Mucosa of descending colon (tissue), 3 donors: Measurements from ENCODE around the gene MARK2. TPM values are rescaled to one million over a fixed set of nuclear protein-coding genes. Genes with fewer than 3 reads are reported as not detected.
A peak's percentile ranks its signal among the peaks of the same experiment; 100 is the strongest.
"Not testable (repeated sequence)": the region's sequence is repeated elsewhere in the genome, so short reads cannot be mapped to it uniquely, and the experiment has no call there.

ENCODE experiments used
- ATAC-seq: fragments of 200-7000 bp; cut with Tn5 transposase; one replicate; pipeline ENCODE4 v1.9.1; 2020; ENCODE audit warnings: mild to moderate bottlenecking, moderate library complexity
- DNase-seq, 3 donors: peaks; one replicate each; pipeline ENCODE4 v3.0.0-alpha.2; 2020
- H3K36me3 ChIP-seq: fragments of 200-600 bp; one replicate; pipeline ENCODE4 v1.8.0; 2021; ENCODE audit warnings: low read depth, mild to moderate bottlenecking
- H3K4me1 ChIP-seq: fragments of 200-600 bp; one replicate; pipeline ENCODE4 v1.8.0; 2021; ENCODE audit warnings: low read depth, mild to moderate bottlenecking
- H3K4me3 ChIP-seq: fragments of 200-600 bp; one replicate; pipeline ENCODE4 v1.8.0; 2021; ENCODE audit warnings: mild to moderate bottlenecking
- H3K9me3 ChIP-seq: fragments of 200-600 bp; one replicate; pipeline ENCODE4 v1.8.0; 2021; ENCODE audit warnings: mild to moderate bottlenecking
- CTCF ChIP-seq: fragments of 200-600 bp; IDR thresholded peaks from one replicate; pipeline ENCODE4 v1.8.0; 2022; ENCODE audit warnings: antibody characterized with exemption, mild to moderate bottlenecking
- intact Hi-C, 2 donors: fragments of 100-400 bp; cut with DNase I in 1 of 2; cut with micrococcal nuclease in 1 of 2; formaldehyde crosslinking; loops; one replicate each; pipeline versions ENCODE4 v1.11.0 to v1.11.1; 2022; cut with DNase I, micrococcal nuclease
- total RNA-seq, 3 donors: library from RNA; stranded (reverse); fragmentation: NEBNext Ultra II Directional in 2 of 3; extraction: Animal tissue kit (Norgen Biotek cat#: 25700) in 2 of 3; gene quantifications; one replicate each; pipeline versions ENCODE4 v1.2.1 to v1.2.4, GENCODE V29; 2021 to 2023
- donor health status: DM: no; HTN: no; CAD: no; lungs with moderate emphysema.
- donor health status: DM: no; HTN: no; CAD: no.
- donor health status: DM: no; HTN: yes; CAD: no.

The MARK2 gene
- total RNA-seq, 3 donors from 2014 or later = 71.9 to 111 (median 94.5) TPM

- TF ChIP-seq CTCF = no peak
- Histone ChIP-seq H3K4me3 (no peak overlapping the region), H3K36me3 (no peaks in the 10 kb centered on the region), H3K9me3 (no peaks in the 10 kb centered on the region), H3K4me1 (peaks cover 38% of the 10 kb centered on the region)
- DNase-seq (peak; percentile 45 to 61 (median 51)), ATAC-seq (peak; percentile 69)
- intact Hi-C loops = no loop called here
Observed at GRCh38 chr11:63858628-63859550, 20.0 kb downstream of the MARK2 start.

- H3K4me1 ChIP-seq = peaks cover 55% of the 10 kb centered on the region
- DNase-seq (peak; percentile 64 to 73 (median 65)), ATAC-seq (peak; percentile 91)
- intact Hi-C loops = no loop called here
- no peak overlapping the region for H3K4me3 ChIP-seq
- no peaks in the 10 kb centered on the region for H3K36me3 ChIP-seq
- no peak for TF ChIP-seq CTCF
- no peaks in the 10 kb centered on the region for H3K9me3 ChIP-seq
Observed at GRCh38 chr11:63862923-63863322, 24.0 kb downstream of the MARK2 start.

- H3K36me3 ChIP-seq = not testable (repeated sequence)
- peaks cover 55% of the 10 kb centered on the region for H3K4me1 ChIP-seq
Observed at GRCh38 chr11:63863620-63864019, 24.7 kb downstream of the MARK2 start.

GRCh38 chr11:63866211-63866610, 27.3 kb downstream of the MARK2 start:
- Histone ChIP-seq H3K4me3 (no peak overlapping the region), H3K4me1 (peaks cover 75% of the 10 kb centered on the region), H3K36me3 (no peaks in the 10 kb centered on the region), H3K9me3 (no peaks in the 10 kb centered on the region)
- intact Hi-C loops = no loop called here
- peak; percentile 43 for ATAC-seq
- no peak for TF ChIP-seq CTCF
- peak; percentile 46 to 91 (median 47) for DNase-seq

More at GRCh38 chr11:63863620-63864019, 24.7 kb downstream of the MARK2 start:
- peak in 2 of 3 donors; percentile 24 to 27 for DNase-seq
- H3K4me3 ChIP-seq, ATAC-seq, intact Hi-C loops, H3K9me3 ChIP-seq: not testable (repeated sequence)

GRCh38 chr11:63867511-63867910, 28.6 kb downstream of the MARK2 start:
- Histone ChIP-seq H3K36me3 (no peaks in the 10 kb centered on the region), H3K4me3 (no peak overlapping the region), H3K4me1 (peaks cover 84% of the 10 kb centered on the region), H3K9me3 (no peaks in the 10 kb centered on the region)
- DNase-seq (peak in 2 of 3 donors; percentile 15 to 16), ATAC-seq (no peak)
- intact Hi-C loops = no loop called here
- no peak for TF ChIP-seq CTCF

GRCh38 chr11:63868399-63869064, 29.6 kb downstream of the MARK2 start:
- no peak overlapping the region for H3K4me3 ChIP-seq
- no peaks in the 10 kb centered on the region for H3K36me3 ChIP-seq
- intact Hi-C loops = no loop called here
- peak in 2 of 3 donors; percentile 18 to 33 for DNase-seq
- TF ChIP-seq CTCF = no peak
- ATAC-seq = no peak
- peaks cover 82% of the 10 kb centered on the region for H3K4me1 ChIP-seq
- H3K9me3 ChIP-seq = no peaks in the 10 kb centered on the region
